Osteoblast (primary cell): Measurements from ENCODE around the gene RNF130. TPM values are rescaled to one million over a fixed set of nuclear protein-coding genes. Genes with fewer than 3 reads are reported as not detected.
A peak's percentile ranks its signal among the peaks of the same experiment; 100 is the strongest.

Source experiments
- DNase-seq: peaks from one replicate; pipeline ENCODE4 v3.0.0; 2011; ENCODE audit warnings: low spot score, mixed read lengths; ENCODE audit not compliant: insufficient read length; ENCODE audit errors: missing footprints
- H2AFZ ChIP-seq: 2 replicates; pipeline ENCODE4 v1.6.0; 2011; ENCODE audit warnings: mild to moderate bottlenecking, low read length
- H3K27ac ChIP-seq: 2 replicates; pipeline ENCODE4 v1.5.1; 2011; ENCODE audit warnings: mild to moderate bottlenecking, low read depth, low read length, moderate library complexity
- H3K27me3 ChIP-seq: 2 replicates; pipeline ENCODE4 v1.6.0; 2012; ENCODE audit warnings: mild to moderate bottlenecking, control low read depth, inconsistent platforms, low read length, moderate library complexity; ENCODE audit not compliant: insufficient read depth
- H3K36me3 ChIP-seq: 2 replicates; pipeline ENCODE4 v1.5.1; 2011; ENCODE audit warnings: mild to moderate bottlenecking, low read length, control low read depth, moderate library complexity; ENCODE audit not compliant: insufficient read depth
- H3K4me1 ChIP-seq: 2 replicates; pipeline ENCODE4 v1.5.1; 2011; ENCODE audit warnings: mild to moderate bottlenecking, low read length, control low read depth, moderate library complexity; ENCODE audit not compliant: insufficient read depth
- H3K4me2 ChIP-seq: 2 replicates; pipeline ENCODE4 v1.6.0; 2011; ENCODE audit warnings: mild to moderate bottlenecking, low read length; ENCODE audit not compliant: insufficient read depth
- H3K4me3 ChIP-seq: fragments of 200-600 bp; sonication (generic); 3 replicates; pipeline ENCODE4 v1.5.1; 2012; ENCODE audit warnings: mild to moderate bottlenecking, low read length, inconsistent platforms; ENCODE audit not compliant: insufficient read depth
- H3K79me2 ChIP-seq: 2 replicates; pipeline ENCODE4 v1.6.0; 2012; ENCODE audit warnings: mild to moderate bottlenecking, low read length, control low read depth, inconsistent platforms; ENCODE audit not compliant: insufficient read depth
- H3K9me3 ChIP-seq: 2 replicates; pipeline ENCODE4 v1.5.1; 2011; ENCODE audit warnings: low read depth, low read length, control low read depth
- H4K20me1 ChIP-seq: 2 replicates; pipeline ENCODE4 v1.6.0; 2012; ENCODE audit warnings: mild to moderate bottlenecking, low read length, control low read depth; ENCODE audit not compliant: insufficient read depth
- CTCF ChIP-seq: IDR thresholded peaks from 2 replicates; pipeline ENCODE4 v1.5.1; 2011; ENCODE audit warnings: mild to moderate bottlenecking, low read depth, low read length, moderate library complexity; ENCODE audit errors: extremely low read depth
- total RNA-seq: library from RNA; depleted of rRNA; stranded (reverse); fragments of >200 nt; gene quantifications from 2 replicates; pipeline ENCODE4 v1.2.3, GENCODE V29; 2012

The RNF130 gene
- total RNA-seq, 1 donor = 28.6 TPM

- H3K9me3 ChIP-seq = no peaks in the 10 kb centered on the region
- H3K4me3 ChIP-seq = no peak overlapping the region
- peak; percentile 49 for DNase-seq
- no peak overlapping the region for H3K4me2 ChIP-seq
- H3K79me2 ChIP-seq = no peaks in the 10 kb centered on the region
- H3K4me1 ChIP-seq = peaks cover 3% of the 10 kb centered on the region
- no peak overlapping the region for H3K27ac ChIP-seq
- H3K36me3 ChIP-seq = no peaks in the 10 kb centered on the region
- H4K20me1 ChIP-seq = no peaks in the 10 kb centered on the region
- H3K27me3 ChIP-seq = no peaks in the 10 kb centered on the region
- no peak overlapping the region for H2AFZ ChIP-seq
- no peak for TF ChIP-seq CTCF
Observed at GRCh38 chr5:180099733-180100611, 28.4 kb upstream of the RNF130 start.

- Histone ChIP-seq H3K4me2 (no peak overlapping the region), H2AFZ (no peak overlapping the region), H3K27me3 (no peaks in the 10 kb centered on the region), H3K4me1 (no peaks in the 10 kb centered on the region), H3K9me3 (no peaks in the 10 kb centered on the region), H3K27ac (no peak overlapping the region), H3K4me3 (no peak overlapping the region), H3K79me2 (no peaks in the 10 kb centered on the region), H4K20me1 (no peaks in the 10 kb centered on the region), H3K36me3 (no peaks in the 10 kb centered on the region)
- TF ChIP-seq CTCF = no peak
- DNase-seq = peak; percentile 30
Observed at GRCh38 chr5:180098991-180099732, 27.6 kb upstream of the RNF130 start.

GRCh38 chr5:180098526-180098925 is 27.0 kb upstream of the RNF130 start:
- Histone ChIP-seq H3K9me3 (no peaks in the 10 kb centered on the region), H3K4me2 (no peak overlapping the region), H3K4me1 (no peaks in the 10 kb centered on the region), H2AFZ (no peak overlapping the region), H3K4me3 (no peak overlapping the region), H3K27ac (no peak overlapping the region), H3K79me2 (no peaks in the 10 kb centered on the region), H3K27me3 (no peaks in the 10 kb centered on the region), H4K20me1 (no peaks in the 10 kb centered on the region), H3K36me3 (no peaks in the 10 kb centered on the region)
- DNase-seq = no peak
- TF ChIP-seq CTCF = no peak

GRCh38 chr5:180097926-180098325 is 26.4 kb upstream of the RNF130 start:
- H3K4me1 ChIP-seq = no peaks in the 10 kb centered on the region
- no peaks in the 10 kb centered on the region for H3K9me3 ChIP-seq
- no peak overlapping the region for H2AFZ ChIP-seq
- no peak for TF ChIP-seq CTCF
- no peak overlapping the region for H3K4me2 ChIP-seq
- DNase-seq = no peak
- no peaks in the 10 kb centered on the region for H3K79me2 ChIP-seq
- no peaks in the 10 kb centered on the region for H4K20me1 ChIP-seq
- no peaks in the 10 kb centered on the region for H3K27me3 ChIP-seq
- H3K4me3 ChIP-seq = no peak overlapping the region
- no peak overlapping the region for H3K27ac ChIP-seq
- H3K36me3 ChIP-seq = no peaks in the 10 kb centered on the region
